Type B pancreatic cell (in vitro differentiated cells): ENCODE measurements around the gene TBC1D16. TPM values are rescaled to one million over a fixed set of nuclear protein-coding genes. Genes with fewer than 3 reads are reported as not detected.
A peak's percentile ranks its signal among the peaks of the same experiment; 100 is the strongest.

Experiments
- DNase-seq: peaks from one replicate; pipeline ENCODE4 v3.0.0; 2021; ENCODE audit warnings: mixed read lengths; ENCODE audit not compliant: unreplicated experiment; ENCODE audit errors: extremely low spot score
- H3K27ac Mint-ChIP-seq: 2 replicates; pipeline ENCODE4 v1.8.0; 2021; ENCODE audit warnings: mild to moderate bottlenecking, mixed read lengths
- H3K27me3 Mint-ChIP-seq: 2 replicates; pipeline ENCODE4 v1.8.0; 2021; ENCODE audit warnings: mixed read lengths
- H3K36me3 Mint-ChIP-seq: 2 replicates; pipeline ENCODE4 v1.8.0; 2021; ENCODE audit warnings: mixed read lengths
- H3K4me1 Mint-ChIP-seq: one replicate; pipeline ENCODE4 v1.8.0; 2021; ENCODE audit warnings: mixed read lengths; ENCODE audit not compliant: unreplicated experiment
- H3K4me3 Mint-ChIP-seq: 2 replicates; pipeline ENCODE4 v1.8.0; 2021; ENCODE audit warnings: mild to moderate bottlenecking, mixed read lengths
- H3K9me3 Mint-ChIP-seq: 2 replicates; pipeline ENCODE4 v1.8.0; 2021; ENCODE audit warnings: mixed read lengths
- CTCF ChIP-seq: fragments of 200-600 bp; sonication (generic); conservative IDR thresholded peaks from 2 replicates; pipeline ENCODE4 v1.5.0; 2021; ENCODE audit warnings: antibody characterized with exemption, mild to moderate bottlenecking
- total RNA-seq: library from RNA; stranded (reverse); gene quantifications from 2 replicates; pipeline ENCODE4 v1.2.1, GENCODE V29; 2021; ENCODE audit warnings: low replicate concordance

Gene TBC1D16
- total RNA-seq, 1 donor from 2014 or later: 71.9 TPM

GRCh38 chr17:80031691-80032430 lies 3.8 kb downstream of the TBC1D16 start:
- peaks cover 7% of the 10 kb centered on the region for H3K36me3 Mint-ChIP-seq
- no peak overlapping the region for H3K27ac Mint-ChIP-seq
- no peaks in the 10 kb centered on the region for H3K27me3 Mint-ChIP-seq
- H3K9me3 Mint-ChIP-seq: peaks cover 4% of the 10 kb centered on the region
- no peak for DNase-seq
- no peak for TF ChIP-seq CTCF
- peak overlapping the region; percentile 49 for H3K4me3 Mint-ChIP-seq
- peaks cover 39% of the 10 kb centered on the region for H3K4me1 Mint-ChIP-seq

- Mint-ChIP-seq H3K4me1 (peaks cover 48% of the 10 kb centered on the region), H3K4me3 (no peak overlapping the region), H3K27ac (peak overlapping the region; percentile 23), H3K36me3 (peaks cover 7% of the 10 kb centered on the region), H3K27me3 (no peaks in the 10 kb centered on the region), H3K9me3 (peaks cover 4% of the 10 kb centered on the region)
- DNase-seq: no peak
- TF ChIP-seq CTCF: no peak
Observed at GRCh38 chr17:80030730-80031410, 4.8 kb downstream of the TBC1D16 start.

- TF ChIP-seq CTCF: no peak
- Mint-ChIP-seq H3K4me3 (no peak overlapping the region), H3K27me3 (no peaks in the 10 kb centered on the region), H3K27ac (no peak overlapping the region), H3K9me3 (peaks cover 4% of the 10 kb centered on the region), H3K4me1 (peaks cover 45% of the 10 kb centered on the region), H3K36me3 (peaks cover 7% of the 10 kb centered on the region)
- no peak for DNase-seq
Observed at GRCh38 chr17:80029258-80029974, 6.3 kb downstream of the TBC1D16 start.

- Mint-ChIP-seq H3K27me3 (no peaks in the 10 kb centered on the region), H3K27ac (no peak overlapping the region), H3K4me1 (peaks cover 42% of the 10 kb centered on the region), H3K36me3 (peaks cover 7% of the 10 kb centered on the region), H3K4me3 (no peak overlapping the region), H3K9me3 (peaks cover 4% of the 10 kb centered on the region)
- no peak for TF ChIP-seq CTCF
- DNase-seq: no peak
Observed at GRCh38 chr17:80028030-80028429, 7.6 kb downstream of the TBC1D16 start.

GRCh38 chr17:80027043-80027435 lies 8.6 kb downstream of the TBC1D16 start:
- TF ChIP-seq CTCF: no peak
- no peak overlapping the region for H3K27ac Mint-ChIP-seq
- peaks cover 32% of the 10 kb centered on the region for H3K4me1 Mint-ChIP-seq
- H3K36me3 Mint-ChIP-seq: peaks cover 7% of the 10 kb centered on the region
- no peak overlapping the region for H3K4me3 Mint-ChIP-seq
- no peak for DNase-seq
- H3K27me3 Mint-ChIP-seq: no peaks in the 10 kb centered on the region
- H3K9me3 Mint-ChIP-seq: peaks cover 4% of the 10 kb centered on the region
